OCI-LY7 (cell line): ENCODE results near the gene MRGPRX3.

Source experiments
- EZH2phosphoT487 ChIP-seq: fragments of 200-600 bp; sonication (generic); IDR thresholded peaks from 2 replicates; pipeline ENCODE4 v1.6.1; 2018; ENCODE audit warnings: low read depth, borderline replicate concordance, mild to moderate bottlenecking, mixed run types, antibody characterized with exemption, low read length, moderate library complexity, mixed read lengths
- TF ChIP-seq, protein P1 (sequence below): fragments of 200-600 bp; sonication (generic); conservative IDR thresholded peaks from 2 replicates; pipeline ENCODE4 v1.5.1; 2014; ENCODE audit warnings: mild to moderate bottlenecking, antibody characterized with exemption, low read length, moderate library complexity, mixed read lengths

GRCh38 chr11:18168372-18168771 lies 36.0 kb downstream of the MRGPRX3 start:
- TF ChIP-seq, protein P1, sequence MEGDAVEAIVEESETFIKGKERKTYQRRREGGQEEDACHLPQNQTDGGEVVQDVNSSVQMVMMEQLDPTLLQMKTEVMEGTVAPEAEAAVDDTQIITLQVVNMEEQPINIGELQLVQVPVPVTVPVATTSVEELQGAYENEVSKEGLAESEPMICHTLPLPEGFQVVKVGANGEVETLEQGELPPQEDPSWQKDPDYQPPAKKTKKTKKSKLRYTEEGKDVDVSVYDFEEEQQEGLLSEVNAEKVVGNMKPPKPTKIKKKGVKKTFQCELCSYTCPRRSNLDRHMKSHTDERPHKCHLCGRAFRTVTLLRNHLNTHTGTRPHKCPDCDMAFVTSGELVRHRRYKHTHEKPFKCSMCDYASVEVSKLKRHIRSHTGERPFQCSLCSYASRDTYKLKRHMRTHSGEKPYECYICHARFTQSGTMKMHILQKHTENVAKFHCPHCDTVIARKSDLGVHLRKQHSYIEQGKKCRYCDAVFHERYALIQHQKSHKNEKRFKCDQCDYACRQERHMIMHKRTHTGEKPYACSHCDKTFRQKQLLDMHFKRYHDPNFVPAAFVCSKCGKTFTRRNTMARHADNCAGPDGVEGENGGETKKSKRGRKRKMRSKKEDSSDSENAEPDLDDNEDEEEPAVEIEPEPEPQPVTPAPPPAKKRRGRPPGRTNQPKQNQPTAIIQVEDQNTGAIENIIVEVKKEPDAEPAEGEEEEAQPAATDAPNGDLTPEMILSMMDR, result no peak
- no peak for TF ChIP-seq EZH2phosphoT487
